Esophagus squamous epithelium (tissue), 4 donors: ENCODE data around the gene KIF1A.

ENCODE experiments used
- CTCF ChIP-seq, 6 experiments: fragments of 450-650 bp in 4 of 6; fragments of 200-600 bp in 2 of 6; sonication (generic) in 2 of 6; IDR thresholded peaks; one replicate each; pipeline ENCODE4 v1.5.1; 2016 to 2019; ENCODE audit warnings: antibody characterized with exemption in 6 of 6, mild to moderate bottlenecking in 4 of 6, moderate library complexity in 4 of 6
- POLR2A ChIP-seq, 4 donors: fragments of 450-650 bp; IDR thresholded peaks; one replicate each; pipeline ENCODE4 v1.6.1; 2017; ENCODE audit warnings: antibody characterized with exemption in 4 of 4, mild to moderate bottlenecking in 4 of 4, moderate library complexity in 3 of 4

DNA sequence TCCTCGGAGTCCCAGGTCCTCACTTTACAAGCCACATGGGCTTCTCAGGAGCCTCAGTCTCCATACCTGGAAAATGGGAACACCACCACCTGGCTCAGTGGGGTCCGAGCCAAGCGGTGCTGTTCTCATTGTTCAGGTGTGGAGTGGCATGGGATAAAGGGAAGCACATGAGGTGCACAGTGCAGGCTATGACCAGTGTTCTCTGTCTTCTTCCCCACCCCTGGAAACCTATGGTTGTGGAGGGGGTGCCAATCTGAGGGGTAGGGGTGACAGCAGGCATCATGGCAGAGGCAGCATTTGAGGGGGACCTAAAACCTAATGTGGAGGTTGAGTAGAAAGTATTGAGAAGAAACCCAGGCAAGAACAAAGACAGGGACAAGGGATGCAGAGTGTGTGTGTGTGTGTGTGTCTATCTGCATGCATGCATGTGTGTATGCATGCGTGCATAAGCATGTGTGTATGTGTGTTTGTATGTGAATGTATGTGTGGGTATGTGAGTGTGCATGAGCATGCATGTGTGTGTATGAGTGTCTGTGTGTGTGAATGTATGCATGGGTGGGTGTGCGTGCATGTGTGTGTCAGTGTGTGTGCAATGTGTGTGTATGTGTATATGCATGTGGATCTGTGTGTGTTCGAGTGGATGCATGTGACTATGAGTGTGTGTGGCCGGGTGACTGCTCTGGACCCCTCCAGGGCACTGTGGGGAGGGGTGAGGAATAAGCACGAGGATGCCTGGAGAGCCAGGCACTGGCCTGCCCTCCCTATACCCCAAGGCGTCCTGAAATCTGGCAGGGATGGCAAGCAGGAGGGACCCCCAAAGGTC lies 4.0 kb downstream of the KIF1A start:
- TF ChIP-seq CTCF (IDR thresholded peaks at IDR 0.05) (no peak), POLR2A (IDR thresholded peaks at IDR 0.05) (no peak)
